HEK293 (cell line): ENCODE results near the gene ARMC5.

ENCODE experiments used
- CTCF ChIA-PET: fragments of 350-600 bp; formaldehyde crosslinking; extraction: SDS; loops from one replicate; lab custom pipeline; 2021; ENCODE audit warnings: antibody characterized with exemption; lab: Yijun Ruan, JAX
- POLR2A ChIA-PET: fragments of 300-600 bp; formaldehyde crosslinking; extraction: SDS; loops from one replicate; lab custom pipeline; 2020; ENCODE audit warnings: antibody characterized with exemption, inconsistent platforms; lab: Yijun Ruan, JAX
- H3K27ac ChIP-seq: fragments of 200-500 bp; sonication (Bioruptor generic); 2 replicates; pipeline ENCODE4 v1.5.1; 2014; ENCODE audit warnings: low read depth, low read length, control low read depth, inconsistent platforms; ENCODE audit errors: extremely low read depth
- H3K36me3 ChIP-seq, 2 experiments: fragments of 200-500 bp in 1 of 2; sonication (Bioruptor generic) in 1 of 2; 1 replicate in 1 of 2; 2 replicates in 1 of 2; pipeline ENCODE4 v1.5.1; 2014 to 2017; ENCODE audit warnings: inconsistent platforms in 2 of 2, low read length in 2 of 2; ENCODE audit not compliant: control insufficient read depth in 2 of 2, insufficient read depth in 1 of 2
- H3K4me1 ChIP-seq: fragments of 200-500 bp; sonication (Bioruptor generic); 2 replicates; pipeline ENCODE4 v1.5.1; 2014; ENCODE audit warnings: mild to moderate bottlenecking, low read length, inconsistent platforms; ENCODE audit not compliant: control insufficient read depth, insufficient read depth
- H3K4me3 ChIP-seq: 2 replicates; pipeline ENCODE4 v1.5.1; 2011; ENCODE audit warnings: low read depth, mild to moderate bottlenecking, control low read depth, low read length, moderate library complexity
- H3K9me3 ChIP-seq: fragments of 200-500 bp; sonication (Bioruptor generic); 2 replicates; pipeline ENCODE4 v1.5.1; 2014; ENCODE audit warnings: low read depth, low read length, inconsistent platforms; ENCODE audit not compliant: control insufficient read depth, insufficient read depth
- KLF1 ChIP-seq: fragments of 450-650 bp; formaldehyde crosslinking; IDR thresholded peaks from 2 replicates; pipeline ENCODE4 v1.5.1; 2016; ENCODE audit warnings: missing biosample characterization, missing genetic modification characterization
- SALL2 ChIP-seq: fragments of 450-650 bp; formaldehyde crosslinking; IDR thresholded peaks from 2 replicates; pipeline ENCODE4 v1.5.0; 2017; ENCODE audit warnings: missing biosample characterization, mild to moderate bottlenecking, missing genetic modification characterization, borderline replicate concordance
- SP3 ChIP-seq: fragments of 450-650 bp; formaldehyde crosslinking; IDR thresholded peaks from 2 replicates; pipeline ENCODE4 v1.5.1; 2016; ENCODE audit warnings: missing biosample characterization, missing genetic modification characterization
- ZNF132 ChIP-seq: fragments of 450-650 bp; formaldehyde crosslinking; IDR thresholded peaks from 2 replicates; pipeline ENCODE4 v1.5.1; 2017; ENCODE audit warnings: missing biosample characterization, missing genetic modification characterization, borderline replicate concordance
- ZNF211 ChIP-seq: fragments of 450-650 bp; formaldehyde crosslinking; IDR thresholded peaks from 2 replicates; pipeline ENCODE4 v1.5.1; 2016; ENCODE audit warnings: low read depth, missing biosample characterization, missing genetic modification characterization
- ZNF23 ChIP-seq: fragments of 450-650 bp; formaldehyde crosslinking; IDR thresholded peaks from 2 replicates; pipeline ENCODE4 v1.5.1; 2016; ENCODE audit warnings: missing biosample characterization, missing genetic modification characterization, borderline replicate concordance
- ZNF266 ChIP-seq: fragments of 450-650 bp; formaldehyde crosslinking; IDR thresholded peaks from 2 replicates; pipeline ENCODE4 v1.5.1; 2016; ENCODE audit warnings: missing biosample characterization, missing genetic modification characterization, low read depth
- ZNF366 ChIP-seq: fragments of 450-650 bp; formaldehyde crosslinking; conservative IDR thresholded peaks from 2 replicates; pipeline ENCODE4 v1.5.1; 2016; ENCODE audit warnings: missing biosample characterization, missing genetic modification characterization
- ZNF398 ChIP-seq: fragments of 450-650 bp; formaldehyde crosslinking; IDR thresholded peaks from 2 replicates; pipeline ENCODE4 v1.5.1; 2017; ENCODE audit warnings: missing biosample characterization, missing genetic modification characterization
- ZNF510 ChIP-seq: fragments of 450-650 bp; formaldehyde crosslinking; IDR thresholded peaks from 2 replicates; pipeline ENCODE4 v1.5.1; 2018; ENCODE audit warnings: mild to moderate bottlenecking, missing genetic modification characterization, missing biosample characterization; ENCODE audit not compliant: insufficient replicate concordance
- ZNF530 ChIP-seq: fragments of 450-650 bp; formaldehyde crosslinking; IDR thresholded peaks from 2 replicates; pipeline ENCODE4 v1.5.1; 2016; ENCODE audit warnings: low read depth, missing biosample characterization, missing genetic modification characterization
- ZNF549 ChIP-seq: fragments of 450-650 bp; IDR thresholded peaks from 2 replicates; pipeline ENCODE4 v1.5.1; 2018; ENCODE audit warnings: missing biosample characterization, missing genetic modification characterization, mild to moderate bottlenecking, inconsistent platforms, moderate library complexity
- ZNF561 ChIP-seq: fragments of 450-650 bp; IDR thresholded peaks from 2 replicates; pipeline ENCODE4 v1.5.1; 2018; ENCODE audit warnings: missing biosample characterization, missing genetic modification characterization, borderline replicate concordance
- ZNF585B ChIP-seq: fragments of 450-650 bp; formaldehyde crosslinking; IDR thresholded peaks from 2 replicates; pipeline ENCODE4 v1.5.1; 2016; ENCODE audit warnings: missing biosample characterization, missing genetic modification characterization
- ZNF777 ChIP-seq: fragments of 450-650 bp; formaldehyde crosslinking; IDR thresholded peaks from 2 replicates; pipeline ENCODE4 v1.5.1; 2017; ENCODE audit warnings: missing biosample characterization, missing genetic modification characterization, borderline replicate concordance
- ZSCAN30 ChIP-seq: fragments of 450-650 bp; IDR thresholded peaks from 2 replicates; pipeline ENCODE4 v1.5.1; 2018; ENCODE audit warnings: missing biosample characterization, mild to moderate bottlenecking, missing genetic modification characterization, moderate library complexity
- TF ChIP-seq, protein P1 (sequence below): fragments of 450-650 bp; formaldehyde crosslinking; IDR thresholded peaks from 2 replicates; pipeline ENCODE4 v1.5.1; 2016; ENCODE audit warnings: missing biosample characterization, missing genetic modification characterization
- TF ChIP-seq, protein P2 (sequence below): fragments of 450-650 bp; formaldehyde crosslinking; IDR thresholded peaks from 2 replicates; pipeline ENCODE4 v1.5.1; 2016; ENCODE audit warnings: missing biosample characterization, missing genetic modification characterization

The ARMC5 gene

GRCh38 chr16:31474173-31474714, 14.9 kb downstream of the ARMC5 start (continued):
- no peak for TF ChIP-seq ZNF510 (tag by site-specific recombination)
- TF ChIP-seq ZNF585B (tag by site-specific recombination), result no peak
- TF ChIP-seq ZSCAN30 (tag by site-specific recombination), result no peak

GRCh38 chr16:31474773-31475738, 15.8 kb downstream of the ARMC5 start:
- Histone ChIP-seq H3K27ac (no peak overlapping the region), H3K36me3 (peaks cover 0 to 10% of the 10 kb centered on the region in 2 experiments; a peak in 1 of 3 replicates), H3K9me3 (no peaks in the 10 kb centered on the region), H3K4me1 (no peaks in the 10 kb centered on the region), H3K4me3 (no peak overlapping the region)
- CTCF ChIA-PET, result interaction anchor here (0.7 to 1.1 kb wide), 4 partner anchors 15 to 282 kb away, joined by 3 to 6 read pairs (median 3); partner anchors contain the start of gene ARMC5
- no peak for TF ChIP-seq ZNF398 (tag by site-specific recombination)
- TF ChIP-seq ZNF211 (tag by site-specific recombination), result no peak
- TF ChIP-seq ZNF777 (tag by site-specific recombination), result no peak
- TF ChIP-seq SALL2 (tag by site-specific recombination), result no peak
- no peak for TF ChIP-seq ZNF266 (tag by site-specific recombination)
- no peak for TF ChIP-seq ZNF366 (tag by site-specific recombination)
- TF ChIP-seq, protein P1, sequence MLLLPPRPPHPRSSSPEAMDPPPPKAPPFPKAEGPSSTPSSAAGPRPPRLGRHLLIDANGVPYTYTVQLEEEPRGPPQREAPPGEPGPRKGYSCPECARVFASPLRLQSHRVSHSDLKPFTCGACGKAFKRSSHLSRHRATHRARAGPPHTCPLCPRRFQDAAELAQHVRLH (tag by site-specific recombination), result no peak
- TF ChIP-seq ZNF549 (tag by site-specific recombination), result no peak
- POLR2A ChIA-PET, result no interaction called here

DNA sequence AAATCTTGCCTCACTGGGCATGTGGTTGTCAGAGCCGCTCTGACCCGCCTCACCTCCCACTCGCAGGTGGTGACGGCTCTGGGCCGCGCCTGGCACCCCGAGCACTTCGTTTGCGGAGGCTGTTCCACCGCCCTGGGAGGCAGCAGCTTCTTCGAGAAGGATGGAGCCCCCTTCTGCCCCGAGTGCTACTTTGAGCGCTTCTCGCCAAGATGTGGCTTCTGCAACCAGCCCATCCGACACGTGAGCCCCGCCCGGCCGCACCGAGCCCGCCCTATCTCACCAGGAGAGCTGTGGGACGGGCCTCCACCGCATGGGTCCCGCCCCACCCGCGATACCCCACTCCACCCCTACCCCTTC, 16.6 kb downstream of the ARMC5 start:
- CTCF ChIA-PET, result interaction anchor here (0.7 kb wide), 1 partner anchor 25 kb away, joined by 6 read pairs; no protein-coding TSS in a partner anchor
- Histone ChIP-seq H3K27ac (no peak overlapping the region), H3K36me3 (peaks cover 0 to 10% of the 10 kb centered on the region in 2 experiments; a peak in 1 of 3 replicates)
- TF ChIP-seq ZNF132 (tag by site-specific recombination), result no peak
- TF ChIP-seq, protein P2, sequence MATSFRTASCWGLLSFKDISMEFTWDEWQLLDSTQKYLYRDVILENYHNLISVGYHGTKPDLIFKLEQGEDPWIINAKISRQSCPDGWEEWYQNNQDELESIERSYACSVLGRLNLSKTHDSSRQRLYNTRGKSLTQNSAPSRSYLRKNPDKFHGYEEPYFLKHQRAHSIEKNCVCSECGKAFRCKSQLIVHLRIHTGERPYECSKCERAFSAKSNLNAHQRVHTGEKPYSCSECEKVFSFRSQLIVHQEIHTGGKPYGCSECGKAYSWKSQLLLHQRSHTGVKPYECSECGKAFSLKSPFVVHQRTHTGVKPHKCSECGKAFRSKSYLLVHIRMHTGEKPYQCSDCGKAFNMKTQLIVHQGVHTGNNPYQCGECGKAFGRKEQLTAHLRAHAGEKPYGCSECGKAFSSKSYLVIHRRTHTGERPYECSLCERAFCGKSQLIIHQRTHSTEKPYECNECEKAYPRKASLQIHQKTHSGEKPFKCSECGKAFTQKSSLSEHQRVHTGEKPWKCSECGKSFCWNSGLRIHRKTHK (tag by site-specific recombination), result no peak
- no peak for TF ChIP-seq SP3
- no peak for TF ChIP-seq ZNF530 (tag by site-specific recombination)
- peak; percentile 37; the same call in 1 of the 2 replicates for TF ChIP-seq KLF1 (tag by site-specific recombination)
- TF ChIP-seq ZNF561 (tag by site-specific recombination), result no peak
- no peak for TF ChIP-seq ZNF23 (tag by site-specific recombination)
- TF ChIP-seq ZNF777 (tag by site-specific recombination), result no peak
- TF ChIP-seq, all 188 proteins: peak for 1
- H3K4me3 ChIP-seq, result no peak overlapping the region
- H3K4me1 ChIP-seq, result no peaks in the 10 kb centered on the region
- H3K9me3 ChIP-seq, result no peaks in the 10 kb centered on the region
- POLR2A ChIA-PET, result no interaction called here
